Large intestine (tissue), 3 donors: ENCODE results near the gene TCF20. TPM values are rescaled to one million over a fixed set of nuclear protein-coding genes. Genes with fewer than 3 reads are reported as not detected.
A peak's percentile ranks its signal among the peaks of the same experiment; 100 is the strongest.

Source experiments
- DNase-seq, 2 donors: peaks; one replicate each; pipeline versions ENCODE4 v3.0.0 to v3.0.0-alpha.2; 2013
- H3K27ac ChIP-seq: one replicate; pipeline ENCODE4 v1.5.1; 2013; ENCODE audit warnings: low read length
- H3K27me3 ChIP-seq: 2 replicates; pipeline ENCODE4 v1.6.1; 2013; ENCODE audit warnings: low read length; ENCODE audit not compliant: control insufficient read depth, insufficient read depth
- H3K36me3 ChIP-seq: 2 replicates; pipeline ENCODE4 v1.6.1; 2013; ENCODE audit warnings: low read length; ENCODE audit not compliant: control insufficient read depth, insufficient read depth
- H3K4me1 ChIP-seq: one replicate; pipeline ENCODE4 v1.6.1; 2013; ENCODE audit warnings: low read length; ENCODE audit not compliant: control insufficient read depth, insufficient read depth
- H3K4me3 ChIP-seq: one replicate; pipeline ENCODE4 v1.5.1; 2013; ENCODE audit warnings: low read length
- H3K9me3 ChIP-seq: one replicate; pipeline ENCODE4 v1.6.1; 2013; ENCODE audit warnings: mild to moderate bottlenecking, low read depth, low read length, moderate library complexity; ENCODE audit not compliant: control insufficient read depth
- WGBS: methylation state at CpG from one replicate; pipeline ENCODE4 v1.1.5; 2013; ENCODE audit warnings: low lambda C conversion rate; ENCODE audit not compliant: insufficient coverage; 5-methylcytosine and 5-hydroxymethylcytosine counted together
- polyA plus RNA-seq: library from polyadenylated mRNA; unstranded; fragments of 120-200 nt; gene quantifications from one replicate; pipeline ENCODE4 v1.2.1, GENCODE V29; 2013

Gene TCF20
- polyA plus RNA-seq, 1 donor = 30.5 TPM

- WGBS = no CpG with 5 or more reads among the region's 13 CpGs
- no peaks in the 10 kb centered on the region for H3K27me3 ChIP-seq
Observed at GRCh38 chr22:42273855-42274451, 3.5 kb upstream of the TCF20 start.

DNA sequence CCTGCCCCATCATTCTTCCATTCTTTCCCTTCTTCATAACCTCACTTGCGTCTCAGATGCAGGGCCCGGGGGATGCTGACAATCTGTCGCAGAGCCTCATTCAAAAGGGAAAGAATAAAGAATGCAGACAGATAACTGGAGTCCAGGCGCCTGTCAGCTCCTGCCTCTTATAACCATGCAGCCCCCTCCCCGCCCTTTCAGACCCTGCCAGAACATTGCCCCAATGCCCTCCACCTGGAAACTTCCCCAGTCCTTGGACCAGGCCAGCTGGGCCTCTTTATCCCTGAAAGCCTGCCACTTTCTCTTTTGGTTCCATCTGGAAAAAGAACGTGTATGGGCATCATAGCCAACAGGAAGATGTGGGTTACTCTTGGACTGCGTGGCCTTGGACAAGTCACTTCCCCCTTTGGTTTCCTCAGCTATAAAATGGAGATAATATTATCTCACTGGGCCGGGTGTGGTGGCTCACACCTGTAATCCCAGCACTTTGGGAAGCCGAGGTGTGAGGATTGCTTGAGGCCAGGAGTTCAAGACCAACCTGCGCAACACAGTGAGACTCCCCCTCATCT lies 2.1 kb upstream of the TCF20 start:
- Histone ChIP-seq H3K4me1 (peaks cover 17% of the 10 kb centered on the region), H3K36me3 (peaks cover 3% of the 10 kb centered on the region), H3K27me3 (no peaks in the 10 kb centered on the region), H3K9me3 (peaks cover 4% of the 10 kb centered on the region), H3K4me3 (no peak overlapping the region), H3K27ac (peak overlapping the region; percentile 59)
- WGBS = 100% methylated on average over 2 of the region's 10 CpGs
- no peak for DNase-seq

More at GRCh38 chr22:42273855-42274451, 3.5 kb upstream of the TCF20 start:
- no peak for DNase-seq
- H3K36me3 ChIP-seq = peaks cover 3% of the 10 kb centered on the region
- peaks cover 26% of the 10 kb centered on the region for H3K4me1 ChIP-seq
- H3K27ac ChIP-seq = no peak overlapping the region
- peaks cover 4% of the 10 kb centered on the region for H3K9me3 ChIP-seq
- no peak overlapping the region for H3K4me3 ChIP-seq

- H3K4me1 ChIP-seq = peaks cover 17% of the 10 kb centered on the region
- DNase-seq = peak in 1 of 2 donors; percentile 69
- no CpG with 5 or more reads among the region's 2 CpGs for WGBS
- H3K27ac ChIP-seq = peak overlapping the region; percentile 59
- H3K9me3 ChIP-seq = peaks cover 4% of the 10 kb centered on the region
- H3K27me3 ChIP-seq = no peaks in the 10 kb centered on the region
- no peak overlapping the region for H3K4me3 ChIP-seq
- peaks cover 3% of the 10 kb centered on the region for H3K36me3 ChIP-seq
Observed at GRCh38 chr22:42271906-42272305, 1.5 kb upstream of the TCF20 start.

GRCh38 chr22:42271191-42271813 lies 849 bp upstream of the TCF20 start:
- H3K4me1 ChIP-seq = peaks cover 17% of the 10 kb centered on the region
- DNase-seq = no peak
- H3K27ac ChIP-seq = peak overlapping the region; percentile 59
- no CpG with 5 or more reads among the region's 20 CpGs for WGBS
- H3K9me3 ChIP-seq = peaks cover 4% of the 10 kb centered on the region
- H3K27me3 ChIP-seq = no peaks in the 10 kb centered on the region
- H3K36me3 ChIP-seq = peaks cover 3% of the 10 kb centered on the region
- H3K4me3 ChIP-seq = peak overlapping the region; percentile 49

DNA sequence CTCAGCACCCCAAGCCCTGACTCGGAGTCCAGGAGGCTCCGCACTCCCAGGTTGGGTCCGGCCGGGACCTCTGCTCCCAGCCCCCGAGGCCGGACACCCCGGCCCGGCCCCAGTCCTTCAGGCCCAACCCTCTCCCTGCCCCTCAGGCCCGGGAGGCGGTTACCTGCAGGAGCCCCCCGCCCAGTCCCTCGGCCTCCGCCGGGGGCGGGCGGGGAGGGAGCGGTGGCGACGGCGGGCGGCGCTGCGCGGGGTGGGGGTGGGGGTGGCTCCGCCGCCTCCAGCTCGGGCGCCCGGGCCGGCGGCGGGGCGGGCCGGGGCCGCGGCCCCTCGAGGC lies 310 bp downstream of the TCF20 start:
- Histone ChIP-seq H3K9me3 (peaks cover 4% of the 10 kb centered on the region), H3K4me3 (peak overlapping the region; percentile 93), H3K36me3 (no peaks in the 10 kb centered on the region), H3K27me3 (no peaks in the 10 kb centered on the region), H3K27ac (peak overlapping the region; percentile 98), H3K4me1 (peaks cover 17% of the 10 kb centered on the region)
- no CpG with 5 or more reads among the region's 37 CpGs for WGBS
- no peak for DNase-seq

GRCh38 chr22:42269432-42270175 lies 849 bp downstream of the TCF20 start:
- H3K36me3 ChIP-seq = no peaks in the 10 kb centered on the region
- no CpG with 5 or more reads among the region's 70 CpGs for WGBS
- H3K9me3 ChIP-seq = peaks cover 4% of the 10 kb centered on the region
- no peaks in the 10 kb centered on the region for H3K27me3 ChIP-seq
- peaks cover 17% of the 10 kb centered on the region for H3K4me1 ChIP-seq
- DNase-seq = peak; percentile 79 to 92
- H3K4me3 ChIP-seq = peak overlapping the region; percentile 93
- H3K27ac ChIP-seq = peak overlapping the region; percentile 98

DNA sequence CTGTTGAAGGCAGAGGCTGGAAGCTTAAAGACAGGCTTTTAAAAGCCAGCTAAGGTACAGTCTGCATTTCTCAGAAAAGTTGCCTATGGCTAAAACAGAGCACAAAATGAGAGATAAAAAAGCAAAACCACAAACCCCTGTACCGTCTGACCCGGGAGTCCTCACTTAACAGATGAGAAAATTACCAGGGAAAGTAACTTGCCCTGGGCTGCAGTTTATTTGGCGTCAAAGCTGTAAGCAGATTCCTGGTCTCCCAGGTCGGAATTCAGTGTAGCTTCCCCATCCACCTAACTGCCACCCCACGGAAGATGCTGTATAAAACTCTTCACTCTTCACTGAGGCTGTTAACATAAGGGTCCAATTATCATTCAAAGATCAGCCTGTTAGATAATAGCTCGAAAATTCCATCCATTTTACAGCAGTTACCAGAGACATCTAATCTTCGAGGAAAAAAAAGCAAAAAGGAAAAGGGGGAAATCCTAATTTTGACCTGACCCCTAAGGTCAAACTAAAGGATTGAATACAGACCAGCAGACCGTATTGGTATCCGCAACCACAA lies 1.5 kb downstream of the TCF20 start:
- DNase-seq = no peak
- Histone ChIP-seq H3K4me3 (peak overlapping the region; percentile 93), H3K4me1 (peaks cover 17% of the 10 kb centered on the region), H3K27ac (peak overlapping the region; percentile 98), H3K9me3 (peaks cover 4% of the 10 kb centered on the region), H3K27me3 (no peaks in the 10 kb centered on the region), H3K36me3 (no peaks in the 10 kb centered on the region)
- WGBS = 0% methylated on average over 1 of the region's 9 CpGs

- Histone ChIP-seq H3K4me1 (no peaks in the 10 kb centered on the region), H3K9me3 (no peaks in the 10 kb centered on the region), H3K27me3 (no peaks in the 10 kb centered on the region), H3K36me3 (no peaks in the 10 kb centered on the region), H3K27ac (no peak overlapping the region), H3K4me3 (no peak overlapping the region)
- 50% methylated on average over 1 of the region's 2 CpGs for WGBS
- DNase-seq = no peak
Observed at GRCh38 chr22:42265321-42265720, 5.1 kb downstream of the TCF20 start.

GRCh38 chr22:42263944-42264343 lies 6.5 kb downstream of the TCF20 start:
- Histone ChIP-seq H3K9me3 (no peaks in the 10 kb centered on the region), H3K4me1 (no peaks in the 10 kb centered on the region), H3K36me3 (no peaks in the 10 kb centered on the region), H3K4me3 (no peak overlapping the region), H3K27me3 (no peaks in the 10 kb centered on the region), H3K27ac (no peak overlapping the region)
- DNase-seq = no peak
- WGBS = no CpG with 5 or more reads among the region's 5 CpGs

DNA sequence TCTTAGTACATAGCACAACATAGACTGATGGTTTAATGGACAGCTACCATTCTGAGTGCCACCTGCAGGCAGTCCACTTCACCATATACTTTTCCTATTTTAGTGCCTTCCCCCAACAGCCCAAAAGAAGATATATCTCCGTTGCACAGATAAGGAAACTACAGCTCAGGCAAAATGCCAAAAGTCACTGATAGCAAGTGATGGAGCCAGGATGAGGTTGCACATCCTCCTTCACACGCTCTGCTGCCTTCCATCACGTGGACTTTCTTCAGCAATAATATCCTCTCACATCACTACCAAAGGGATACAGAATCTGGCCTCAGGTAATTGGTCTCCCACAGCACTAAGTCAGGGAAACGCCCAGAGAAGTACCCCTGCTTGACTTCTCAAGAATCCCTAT lies 7.5 kb downstream of the TCF20 start:
- Histone ChIP-seq H3K4me3 (no peak overlapping the region), H3K27me3 (no peaks in the 10 kb centered on the region), H3K36me3 (no peaks in the 10 kb centered on the region), H3K27ac (no peak overlapping the region), H3K9me3 (no peaks in the 10 kb centered on the region), H3K4me1 (no peaks in the 10 kb centered on the region)
- no CpG with 5 or more reads among the region's 4 CpGs for WGBS
- no peak for DNase-seq
